Chondrocyte (in vitro differentiated cells): ENCODE results near the gene INPP5A. TPM values are rescaled to one million over a fixed set of nuclear protein-coding genes. Genes with fewer than 3 reads are reported as not detected.
A peak's percentile ranks its signal among the peaks of the same experiment; 100 is the strongest.
"Not testable (repeated sequence)": the region's sequence is repeated elsewhere in the genome, so short reads cannot be mapped to it uniquely, and the experiment has no call there.

Experiments
- DNase-seq: peaks from one replicate; pipeline ENCODE4 v3.0.0; 2021; ENCODE audit warnings: mixed read lengths, low spot score
- H3K27ac Mint-ChIP-seq: one replicate; pipeline ENCODE4 v1.8.0; 2021; ENCODE audit warnings: mild to moderate bottlenecking, moderate library complexity, mixed read lengths; ENCODE audit not compliant: unreplicated experiment
- H3K27me3 Mint-ChIP-seq: 2 replicates; pipeline ENCODE4 v1.8.0; 2021; ENCODE audit warnings: low read depth, mixed read lengths
- H3K36me3 Mint-ChIP-seq: 2 replicates; pipeline ENCODE4 v1.8.0; 2021; ENCODE audit warnings: low read depth, mixed read lengths
- H3K4me1 Mint-ChIP-seq: 2 replicates; pipeline ENCODE4 v1.8.0; 2021; ENCODE audit warnings: low read depth, mild to moderate bottlenecking, mixed read lengths
- H3K4me3 Mint-ChIP-seq: one replicate; pipeline ENCODE4 v1.8.0; 2021; ENCODE audit warnings: mild to moderate bottlenecking, moderate library complexity, mixed read lengths; ENCODE audit not compliant: unreplicated experiment
- H3K9me3 Mint-ChIP-seq: 2 replicates; pipeline ENCODE4 v1.8.0; 2021; ENCODE audit warnings: low read depth, mixed read lengths
- CTCF ChIP-seq: fragments of 200-600 bp; sonication (generic); IDR thresholded peaks from 2 replicates; pipeline ENCODE4 v1.5.0; 2021; ENCODE audit warnings: antibody characterized with exemption, mild to moderate bottlenecking, moderate library complexity
- long read RNA-seq: library from polyadenylated mRNA; stranded (forward); transcript quantifications from one replicate; pipeline ENCODE4 v2.0.0, GENCODE V29; 2021
- total RNA-seq: library from RNA; stranded (reverse); gene quantifications from 3 replicates; pipeline ENCODE4 v1.2.1, GENCODE V29; 2021

The INPP5A gene, protein sequence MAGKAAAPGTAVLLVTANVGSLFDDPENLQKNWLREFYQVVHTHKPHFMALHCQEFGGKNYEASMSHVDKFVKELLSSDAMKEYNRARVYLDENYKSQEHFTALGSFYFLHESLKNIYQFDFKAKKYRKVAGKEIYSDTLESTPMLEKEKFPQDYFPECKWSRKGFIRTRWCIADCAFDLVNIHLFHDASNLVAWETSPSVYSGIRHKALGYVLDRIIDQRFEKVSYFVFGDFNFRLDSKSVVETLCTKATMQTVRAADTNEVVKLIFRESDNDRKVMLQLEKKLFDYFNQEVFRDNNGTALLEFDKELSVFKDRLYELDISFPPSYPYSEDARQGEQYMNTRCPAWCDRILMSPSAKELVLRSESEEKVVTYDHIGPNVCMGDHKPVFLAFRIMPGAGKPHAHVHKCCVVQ
- total RNA-seq = 29.5 to 40.6 TPM (median 40.1 TPM) in 3 replicates
- long read RNA-seq, transcript INPP5A-203 (16 exons, 2,967 nt) = major isoform, 79 of 103 reads
- long read RNA-seq, partial matches to known transcripts = 13 of 103 reads
- long read RNA-seq, other reads (novel, unspliced or antisense) = 11 of 103 reads

GRCh38 chr10:132537684-132538001 is at the start of gene INPP5A:
Gene INPP5A, plus strand, starts transcription at chr10:132537787. Its CDS starts 310 bp downstream, at chr10:132538097.
- Mint-ChIP-seq H3K4me1 (peaks cover 78% of the 10 kb centered on the region), H3K27me3 (no peaks in the 10 kb centered on the region), H3K9me3 (no peaks in the 10 kb centered on the region), H3K27ac (peak within 1 kb of the TSS; percentile 85), H3K4me3 (peak within 1 kb of the TSS; percentile 87), H3K36me3 (peaks cover under 1% of the 10 kb centered on the region)
- no peak for TF ChIP-seq CTCF
- no peak for DNase-seq

DNA sequence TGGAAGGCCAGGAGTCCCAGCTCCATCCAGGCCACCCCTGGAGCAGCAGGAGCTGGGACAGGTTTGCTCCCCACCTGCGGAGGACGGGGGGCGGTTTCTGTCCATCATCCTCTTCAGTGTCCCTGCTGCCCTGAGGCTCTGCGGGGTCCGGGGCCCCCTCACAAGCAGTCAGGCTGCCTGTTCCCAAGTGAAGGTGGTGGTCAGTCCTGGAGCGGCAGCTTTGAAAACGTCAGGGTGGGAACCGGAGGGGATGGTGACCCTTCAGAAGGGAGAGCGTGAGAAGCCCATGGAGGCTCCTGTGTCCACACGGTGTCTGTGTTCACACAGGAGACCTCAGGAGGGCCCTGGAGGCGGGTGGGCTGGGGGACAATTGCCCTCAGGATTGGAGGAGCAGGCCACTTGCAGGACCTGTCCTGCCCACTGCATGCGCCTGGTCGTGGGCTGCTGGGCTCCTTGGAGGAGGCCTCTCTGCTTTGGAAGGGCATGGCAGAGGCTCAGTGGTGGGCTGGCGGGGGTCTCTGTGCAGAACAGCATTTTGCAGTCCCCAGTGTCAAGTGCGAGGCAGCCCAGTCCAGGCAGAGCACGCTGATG is 49.3 kb upstream of the INPP5A start:
- peak; percentile 92 for DNase-seq
- peaks cover 13% of the 10 kb centered on the region for H3K4me1 Mint-ChIP-seq
- H3K27me3 Mint-ChIP-seq = peaks cover 2% of the 10 kb centered on the region
- no peak overlapping the region for H3K4me3 Mint-ChIP-seq
- H3K27ac Mint-ChIP-seq = no peak overlapping the region
- TF ChIP-seq CTCF = no peak
- no peaks in the 10 kb centered on the region for H3K36me3 Mint-ChIP-seq
- H3K9me3 Mint-ChIP-seq = no peaks in the 10 kb centered on the region

- Mint-ChIP-seq H3K27ac (no peak overlapping the region), H3K9me3 (no peaks in the 10 kb centered on the region), H3K4me3 (no peak overlapping the region), H3K27me3 (peaks cover 2% of the 10 kb centered on the region), H3K4me1 (peaks cover 13% of the 10 kb centered on the region), H3K36me3 (no peaks in the 10 kb centered on the region)
- DNase-seq = peak; percentile 94
- TF ChIP-seq CTCF = no peak
Observed at GRCh38 chr10:132489053-132489703, 48.4 kb upstream of the INPP5A start.

- Mint-ChIP-seq H3K36me3 (no peaks in the 10 kb centered on the region), H3K27me3 (peaks cover 2% of the 10 kb centered on the region), H3K4me3 (no peak overlapping the region), H3K4me1 (peaks cover 15% of the 10 kb centered on the region), H3K9me3 (no peaks in the 10 kb centered on the region), H3K27ac (no peak overlapping the region)
- TF ChIP-seq CTCF = no peak
- peak; percentile 74 for DNase-seq
Observed at GRCh38 chr10:132489704-132490534, 47.7 kb upstream of the INPP5A start.

DNA sequence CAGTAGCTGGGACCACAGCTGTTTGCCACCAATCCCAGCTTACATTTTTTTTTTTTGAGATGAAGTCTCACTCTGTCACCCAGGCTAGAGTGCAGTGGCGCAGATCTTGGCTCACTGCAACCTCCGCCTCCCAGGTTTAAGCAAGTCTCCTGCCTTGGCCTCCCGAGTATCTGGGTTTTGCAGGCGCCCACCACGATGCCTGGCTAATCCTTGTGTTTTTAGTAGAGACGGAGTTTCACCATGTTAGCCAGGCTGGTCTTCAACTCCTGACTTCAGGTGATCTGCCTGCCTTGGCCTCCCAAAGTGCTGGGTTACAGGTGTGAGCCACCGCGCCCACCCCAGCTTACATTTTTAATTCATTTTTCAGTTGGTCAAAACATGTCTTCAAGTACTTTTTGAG is 46.1 kb upstream of the INPP5A start:
- H3K27ac Mint-ChIP-seq, H3K9me3 Mint-ChIP-seq, H3K36me3 Mint-ChIP-seq, H3K27me3 Mint-ChIP-seq, DNase-seq, H3K4me3 Mint-ChIP-seq: not testable (repeated sequence)
- peaks cover 29% of the 10 kb centered on the region for H3K4me1 Mint-ChIP-seq
